H1 (cell line): Measurements from ENCODE around the gene SEMA3B. TPM values are rescaled to one million over a fixed set of nuclear protein-coding genes. Genes with fewer than 3 reads are reported as not detected.

Source experiments
- CTCF ChIA-PET: fragments of 300-600 bp; sonication (Branson Sonifier 250); formaldehyde crosslinking; loops from one replicate; lab custom pipeline; 2021; ENCODE audit not compliant: partially characterized antibody; lab: Charles Lee
- POLR2A ChIA-PET: fragments of 300-600 bp; sonication (Branson Sonifier 250); formaldehyde crosslinking; loops from one replicate; lab custom pipeline; 2021; ENCODE audit warnings: inconsistent platforms; ENCODE audit not compliant: partially characterized antibody; lab: Charles Lee
- DNase-seq, 2 experiments: peaks; one replicate each; pipeline versions ENCODE4 v3.0.0 to v3.0.0-alpha.2; 2010 to 2022; ENCODE audit warnings: low spot score in 2 of 2, low read depth in 1 of 2, mixed read lengths in 1 of 2
- FAIRE-seq: peaks from 2 replicates; lab custom pipeline; 2011; peaks lifted over from hg19 to GRCh38; lab: Jason Lieb, UNC
- H2AFZ ChIP-seq: 2 replicates; pipeline ENCODE4 v1.8.1; 2012; ENCODE audit warnings: low read length, inconsistent platforms
- H2AK5ac ChIP-seq: 2 replicates; pipeline ENCODE4 v1.6.1; 2013; ENCODE audit warnings: low read depth, low read length
- H2BK120ac ChIP-seq: replicated peaks from 2 replicates; pipeline ENCODE3; 2013; ENCODE audit warnings: low read depth, low read length, inconsistent platforms
- H2BK12ac ChIP-seq: 2 replicates; pipeline ENCODE4 v1.6.1; 2013; ENCODE audit warnings: low read depth, low read length
- H2BK15ac ChIP-seq: 2 replicates; pipeline ENCODE4 v1.6.1; 2013; ENCODE audit warnings: low read length
- H2BK20ac ChIP-seq: 2 replicates; pipeline ENCODE4 v1.6.1; 2013; ENCODE audit warnings: low read length
- H2BK5ac ChIP-seq: 2 replicates; pipeline ENCODE4 v1.6.1; 2013; ENCODE audit warnings: low read depth, low read length
- H3K14ac ChIP-seq: 2 replicates; pipeline ENCODE4 v1.6.1; 2013; ENCODE audit warnings: inconsistent platforms; ENCODE audit not compliant: insufficient read length
- H3K18ac ChIP-seq: 2 replicates; pipeline ENCODE4 v1.6.1; 2013; ENCODE audit warnings: low read length; ENCODE audit errors: extremely low read depth
- H3K23ac ChIP-seq: 2 replicates; pipeline ENCODE4 v1.6.1; 2013; ENCODE audit warnings: inconsistent platforms; ENCODE audit not compliant: insufficient read length
- H3K23me2 ChIP-seq: 2 replicates; pipeline ENCODE4 v1.6.1; 2013; ENCODE audit warnings: low read depth, low read length
- H3K27ac ChIP-seq: 2 replicates; pipeline ENCODE4 v1.6.1; 2011; ENCODE audit warnings: low read depth, low read length, inconsistent platforms
- H3K27me3 ChIP-seq, 4 experiments: replicated peaks in 1 of 4; 1 replicate in 1 of 4; 2 replicates in 3 of 4; pipeline versions ENCODE4 v1.6.1 to v1.8.1; 2011 to 2013; ENCODE audit warnings: low read length in 3 of 4, mild to moderate bottlenecking in 3 of 4, inconsistent platforms in 2 of 4, mixed read lengths in 2 of 4, moderate library complexity in 1 of 4; ENCODE audit not compliant: control insufficient read depth in 3 of 4, insufficient read depth in 3 of 4; ENCODE audit errors: extremely low read depth in 1 of 4
- H3K36me3 ChIP-seq, 4 experiments: 2 replicates each; pipeline versions ENCODE4 v1.6.1 to v1.8.1; 2011 to 2013; ENCODE audit warnings: mild to moderate bottlenecking in 4 of 4, low read length in 3 of 4, moderate library complexity in 2 of 4, control low read depth in 1 of 4, inconsistent platforms in 1 of 4; ENCODE audit not compliant: insufficient read depth in 4 of 4, control insufficient read depth in 2 of 4
- H3K4ac ChIP-seq: replicated peaks from 2 replicates; pipeline ENCODE3; 2013; ENCODE audit warnings: low read length, low read depth, mixed read lengths, inconsistent platforms; ENCODE audit not compliant: insufficient read length
- H3K4me1 ChIP-seq, 4 experiments: replicated peaks in 1 of 4; 1 replicate in 1 of 4; 2 replicates in 3 of 4; pipeline versions ENCODE4 v1.6.1 to v1.8.1; 2011 to 2013; ENCODE audit warnings: low read length in 3 of 4, inconsistent platforms in 2 of 4, mixed read lengths in 1 of 4; ENCODE audit not compliant: insufficient read depth in 4 of 4, control insufficient read depth in 3 of 4
- H3K4me2 ChIP-seq, 2 experiments: 2 replicates each; pipeline versions ENCODE4 v1.6.1 to v1.8.1; 2011 to 2013; ENCODE audit warnings: low read depth in 2 of 2, low read length in 2 of 2, control low read depth in 1 of 2, inconsistent platforms in 1 of 2, mild to moderate bottlenecking in 1 of 2; ENCODE audit not compliant: insufficient read depth in 1 of 2
- H3K4me3 ChIP-seq, 4 experiments: fragments of 200-600, 300-600 bp in 1 of 4; sonication (generic), shearing (Covaris generic), sonication (Bioruptor Twin) in 1 of 4; 2 replicates each; pipeline versions ENCODE4 v1.5.1 to v1.8.1; 2011 to 2016; ENCODE audit warnings: low read length in 4 of 4, low read depth in 3 of 4, control low read depth in 2 of 4, inconsistent platforms in 2 of 4, mild to moderate bottlenecking in 2 of 4, mixed read lengths in 1 of 4, moderate library complexity in 1 of 4; ENCODE audit not compliant: insufficient read depth in 2 of 4; ENCODE audit errors: extremely low read depth in 1 of 4
- H3K56ac ChIP-seq: replicated peaks from 2 replicates; pipeline ENCODE3; 2013; ENCODE audit warnings: low read depth, mild to moderate bottlenecking, mixed read lengths, low read length, inconsistent platforms; ENCODE audit not compliant: insufficient read length
- H3K79me1 ChIP-seq: 2 replicates; pipeline ENCODE4 v1.6.1; 2013; ENCODE audit warnings: low read depth, low read length, control low read depth
- H3K79me2 ChIP-seq, 2 experiments: 2 replicates each; pipeline versions ENCODE4 v1.6.1 to v1.8.1; 2012 to 2013; ENCODE audit warnings: low read length in 2 of 2, mild to moderate bottlenecking in 2 of 2, inconsistent platforms in 1 of 2; ENCODE audit not compliant: insufficient read depth in 2 of 2, control insufficient read depth in 1 of 2
- H3K9ac ChIP-seq, 4 experiments: replicated peaks in 1 of 4; 1 replicate in 1 of 4; 2 replicates in 3 of 4; pipeline versions ENCODE4 v1.6.1 to v1.8.1; 2011 to 2013; ENCODE audit warnings: low read depth in 3 of 4, low read length in 3 of 4, control low read depth in 2 of 4, mild to moderate bottlenecking in 2 of 4, moderate library complexity in 2 of 4, inconsistent platforms in 1 of 4; ENCODE audit errors: extremely low read depth in 1 of 4
- H3K9me3 ChIP-seq, 2 experiments: 2 replicates each; pipeline versions ENCODE4 v1.6.1 to v1.8.1; 2012 to 2013; ENCODE audit warnings: mild to moderate bottlenecking in 2 of 2, moderate library complexity in 2 of 2, control low read depth in 1 of 2, inconsistent platforms in 1 of 2, low read depth in 1 of 2, low read length in 1 of 2, mixed read lengths in 1 of 2; ENCODE audit not compliant: insufficient read depth in 2 of 2
- H4K20me1 ChIP-seq, 2 experiments: replicated peaks in 1 of 2; 2 replicates each; pipeline versions ENCODE3 to v1.8.1; 2011 to 2013; ENCODE audit warnings: inconsistent platforms in 2 of 2, low read length in 2 of 2, mild to moderate bottlenecking in 1 of 2; ENCODE audit not compliant: insufficient read depth in 2 of 2, control insufficient read depth in 1 of 2
- H4K5ac ChIP-seq: 2 replicates; pipeline ENCODE4 v1.6.1; 2013; ENCODE audit warnings: low read length, low read depth, mixed read lengths, inconsistent platforms; ENCODE audit not compliant: insufficient read length
- H4K8ac ChIP-seq: 2 replicates; pipeline ENCODE4 v1.8.0; 2013; ENCODE audit warnings: mild to moderate bottlenecking, moderate library complexity, low read length, inconsistent platforms; ENCODE audit not compliant: insufficient read depth; ENCODE audit errors: extremely low read depth
- H4K91ac ChIP-seq: replicated peaks from 2 replicates; pipeline ENCODE3; 2013; ENCODE audit warnings: low read length, mixed read lengths, inconsistent platforms; ENCODE audit not compliant: insufficient read length
- CEBPB ChIP-seq: IDR thresholded peaks from 2 replicates; pipeline ENCODE4 v1.6.1; 2012; ENCODE audit warnings: low read depth, low read length
- EZH2 ChIP-seq: fragments of 200-600 bp; sonication (generic); IDR thresholded peaks from 2 replicates; pipeline ENCODE4 v1.7.1; 2012; ENCODE audit warnings: low read depth, mild to moderate bottlenecking, moderate library complexity, low read length, inconsistent platforms; ENCODE audit not compliant: severe bottlenecking
- JUN ChIP-seq: IDR thresholded peaks from 2 replicates; pipeline ENCODE4 v1.6.1; 2011; ENCODE audit warnings: low read depth, mild to moderate bottlenecking, improper control_type of control experiment, low read length
- SP1 ChIP-seq: IDR thresholded peaks from 2 replicates; pipeline ENCODE4 v1.6.1; 2011; ENCODE audit warnings: low read depth, low read length
- WGBS, 2 experiments: shearing (Covaris generic) in 1 of 2; methylation state at CpG; one replicate each; pipeline versions ENCODE4 v1.1.6 to v1.1.7; 2013 to 2015; ENCODE audit warnings: low lambda C conversion rate in 2 of 2, mixed read lengths in 2 of 2, inconsistent platforms in 1 of 2, low coverage in 1 of 2, missing lambda C conversion rate in 1 of 2; ENCODE audit not compliant: insufficient replicate concordance in 2 of 2, insufficient coverage in 1 of 2, insufficient read length in 1 of 2; ENCODE audit errors: extremely low coverage in 1 of 2, missing lambda C conversion rate in 1 of 2; 5-methylcytosine and 5-hydroxymethylcytosine counted together
- polyA plus RNA-seq, 7 experiments: library from polyadenylated mRNA; depleted of rRNA in 3 of 7; stranded (reverse) in 5 of 7; unstranded in 2 of 7; fragments of >200 nt in 5 of 7; fragments of 200-250 nt in 2 of 7; gene quantifications; 1 replicate in 5 of 7; 2 replicates in 1 of 7; 4 replicates in 1 of 7; pipeline versions ENCODE4 v1.2.1 to v1.2.3, GENCODE V29; 2011 to 2013; ENCODE audit warnings: missing spikeins in 2 of 7, mixed read lengths in 2 of 7
- total RNA-seq: library from RNA; stranded (reverse); fragmentation: NEBNext Ultra II Directional; extraction: Animal tissue kit (Norgen Biotek cat#: 25700); gene quantifications from 2 replicates; pipeline ENCODE4 v1.2.1, GENCODE V29; 2021

SEMA3B gene
- total and polyA plus RNA-seq, 2 of the 8 experiments (the other 6 are each of a cell fraction or from before 2014, with no cell fraction given): 3.0 to 4.7 TPM

DNA sequence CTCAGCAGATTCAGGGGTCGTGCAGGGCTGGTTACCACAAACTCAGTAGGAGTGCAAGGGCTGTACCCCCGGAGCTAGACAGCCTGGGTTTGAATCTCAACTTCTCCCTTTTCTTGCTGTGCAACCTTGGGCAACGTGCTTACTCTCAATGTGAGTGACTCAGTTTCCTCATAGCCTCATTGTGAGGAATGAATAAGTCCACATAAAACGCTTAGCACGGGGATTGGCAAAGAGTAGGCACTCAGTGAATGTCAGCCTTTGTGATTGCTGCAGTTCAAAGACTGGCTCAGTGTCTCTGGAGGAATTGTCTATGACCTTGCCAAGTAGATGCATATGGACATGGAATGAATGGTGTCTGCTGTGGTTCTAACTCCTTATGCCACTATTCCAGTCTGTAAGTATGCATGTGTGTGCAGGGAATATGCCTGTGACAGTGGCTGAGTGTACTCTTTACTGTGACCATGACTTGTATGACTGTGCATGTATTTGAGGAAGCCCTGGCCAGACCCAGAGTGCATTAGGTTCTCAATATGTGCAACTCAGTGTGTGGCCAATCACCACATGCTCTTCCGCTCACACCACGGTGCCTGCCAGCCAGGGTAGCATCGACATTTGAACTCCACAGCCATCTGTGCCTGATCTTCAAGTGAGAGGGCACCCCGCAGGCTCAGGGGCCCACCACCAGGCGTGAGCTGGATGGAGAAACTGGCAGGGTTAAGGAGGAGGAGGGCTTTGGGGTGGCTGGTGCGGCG lies 31.2 kb downstream of the SEMA3B start:
- Histone ChIP-seq H2BK120ac (no peak overlapping the region), H2BK12ac (peak overlapping the region; percentile 35; the same call in 1 of the 2 replicates), H3K27ac (0 out of 2 replicates have a peak overlapping the region, but pooled peaks have one; percentile 22), H4K91ac (peak overlapping the region; percentile 7), H2AK5ac (no peak overlapping the region), H3K79me2 (no peaks in the 10 kb centered on the region), H3K9ac (peak overlapping the region in 2 of 4 experiments; percentile 31 to 45; a peak in 3 of 7 replicates), H3K56ac (no peak overlapping the region), H3K4ac (no peak overlapping the region), H2BK15ac (no peak overlapping the region), H2AFZ (no peak overlapping the region), H4K8ac (no peak overlapping the region), H3K9me3 (no peaks in the 10 kb centered on the region), H2BK20ac (no peak overlapping the region), H3K36me3 (no peaks in the 10 kb centered on the region), H3K23me2 (peaks cover 5% of the 10 kb centered on the region; the same call in 1 of the 2 replicates), H3K4me3 (peak overlapping the region in 3 of 4 experiments; percentile 14 to 52 (median 17); a peak in 5 of 8 replicates), H2BK5ac (no peak overlapping the region), H3K14ac (no peak overlapping the region), H3K4me2 (peak overlapping the region; percentile 67 to 76), H3K79me1 (no peaks in the 10 kb centered on the region), H4K20me1 (peaks cover 0 to 2% of the 10 kb centered on the region in 2 experiments), H3K18ac (peak overlapping the region; percentile 27; the same call in 1 of the 2 replicates), H3K27me3 (no peaks in the 10 kb centered on the region; a peak in 1 of 7 replicates), H3K23ac (no peak overlapping the region), H3K4me1 (peaks cover 0 to 26% (median 12%) of the 10 kb centered on the region in 4 experiments; a peak in 6 of 7 replicates), H4K5ac (no peak overlapping the region)
- WGBS, 2 experiments: 81% methylated on average over 12 of the region's 12 CpGs; no CpG with 5 or more reads in 1 of the 2 experiments
- ChIA-PET CTCF (interaction anchor here (1.0 to 3.6 kb wide), 12 partner anchors 15 to 1089 kb away, joined by 3 to 24 read pairs (median 4); partner anchors contain the start of gene TUSC2), POLR2A (interaction anchor here (1.1 to 11.3 kb wide), 6 partner anchors 10 to 62 kb away, joined by 3 to 149 read pairs (median 4); partner anchors contain the start of genes HYAL2 and SEMA3B)
- DNase-seq: no peak
- FAIRE-seq: no peak
- TF ChIP-seq JUN (no peak), SP1 (no peak), EZH2 (no peak), CEBPB (no peak)
